SK-N-SH (cell line): Measurements from ENCODE around the gene ACSL6. TPM values are rescaled to one million over a fixed set of nuclear protein-coding genes. Genes with fewer than 3 reads are reported as not detected.

Experiments used
- CTCF ChIA-PET: fragments of 300-600, 350-600 bp; formaldehyde crosslinking; extraction: SDS; loops from one replicate; lab custom pipeline; 2021; lab: Yijun Ruan, JAX
- POLR2A ChIA-PET: fragments of 350-600 bp; sonication (Branson Sonifier 250); formaldehyde crosslinking; extraction: SDS; loops from one replicate; lab custom pipeline; 2020; ENCODE audit warnings: antibody characterized with exemption, inconsistent platforms; lab: Yijun Ruan, JAX
- DNase-seq: peaks from one replicate; pipeline ENCODE4 v3.0.0; 2012
- H2AFZ ChIP-seq: fragments of 200-600 bp; sonication (generic); 2 replicates; pipeline ENCODE4 v1.8.1; 2016; ENCODE audit warnings: antibody characterized with exemption, mild to moderate bottlenecking, low read depth
- H3F3A ChIP-seq: fragments of 200-600 bp; sonication (generic); replicated peaks from 2 replicates; pipeline ENCODE3; 2016; ENCODE audit warnings: antibody characterized with exemption, mild to moderate bottlenecking; ENCODE audit not compliant: insufficient read depth
- H3K27ac ChIP-seq, 2 experiments: fragments of 200-500 bp in 1 of 2; fragments of 200-600 bp in 1 of 2; sonication (Bioruptor generic) in 1 of 2; sonication (generic), shearing (Covaris generic) in 1 of 2; 2 replicates each; pipeline versions ENCODE4 v1.5.1 to v1.6.1; 2014 to 2016; ENCODE audit warnings: low read depth in 2 of 2, inconsistent platforms in 1 of 2, low read length in 1 of 2, mild to moderate bottlenecking in 1 of 2, mixed read lengths in 1 of 2
- H3K27me3 ChIP-seq: fragments of 200-600 bp; sonication (generic), shearing (Covaris generic); 2 replicates; pipeline ENCODE4 v1.6.1; 2016; ENCODE audit warnings: mixed run types; ENCODE audit not compliant: insufficient read depth
- H3K36me3 ChIP-seq, 2 experiments: fragments of 200-500 bp in 1 of 2; fragments of 200-600 bp in 1 of 2; sonication (Bioruptor generic) in 1 of 2; sonication (generic) in 1 of 2; replicated peaks in 1 of 2; 2 replicates each; pipeline versions ENCODE3 to v1.5.1; 2014 to 2016; ENCODE audit warnings: low read length in 1 of 2, mild to moderate bottlenecking in 1 of 2; ENCODE audit not compliant: insufficient read depth in 2 of 2, control insufficient read depth in 1 of 2
- H3K4me1 ChIP-seq, 2 experiments: fragments of 200-500 bp in 1 of 2; fragments of 200-600 bp in 1 of 2; sonication (Bioruptor generic) in 1 of 2; sonication (generic), shearing (Covaris generic) in 1 of 2; 2 replicates each; pipeline versions ENCODE4 v1.5.1 to v1.6.1; 2014 to 2016; ENCODE audit warnings: low read depth in 1 of 2, low read length in 1 of 2, mixed run types in 1 of 2; ENCODE audit not compliant: insufficient read depth in 2 of 2, control insufficient read depth in 1 of 2
- H3K4me2 ChIP-seq: fragments of 200-600 bp; sonication (generic), shearing (Covaris generic); 2 replicates; pipeline ENCODE4 v1.6.1; 2017; ENCODE audit warnings: mixed run types
- H3K4me3 ChIP-seq, 2 experiments: fragments of 200-500 bp in 1 of 2; fragments of 200-600 bp in 1 of 2; sonication (Bioruptor generic) in 1 of 2; sonication (generic), shearing (Covaris generic) in 1 of 2; 2 replicates each; pipeline versions ENCODE4 v1.5.1 to v1.8.1; 2014 to 2016; ENCODE audit warnings: low read depth in 2 of 2, inconsistent platforms in 1 of 2, low read length in 1 of 2, mild to moderate bottlenecking in 1 of 2, mixed read lengths in 1 of 2, moderate library complexity in 1 of 2
- H3K79me2 ChIP-seq: fragments of 200-600 bp; sonication (generic); 2 replicates; pipeline ENCODE4 v1.8.1; 2017; ENCODE audit warnings: mild to moderate bottlenecking; ENCODE audit not compliant: insufficient read depth
- H3K9ac ChIP-seq: fragments of 200-600 bp; sonication (generic); 2 replicates; pipeline ENCODE4 v1.6.1; 2017; ENCODE audit warnings: mixed run types
- H3K9me2 ChIP-seq: fragments of 200-600 bp; sonication (generic); 2 replicates; pipeline ENCODE4 v1.6.1; 2017; ENCODE audit warnings: mixed run types
- H3K9me3 ChIP-seq: fragments of 200-600 bp; sonication (generic); 2 replicates; pipeline ENCODE4 v1.6.1; 2017; ENCODE audit warnings: mixed run types, mild to moderate bottlenecking, moderate library complexity
- H4K20me1 ChIP-seq: fragments of 200-600 bp; sonication (generic); 2 replicates; pipeline ENCODE4 v1.6.1; 2017; ENCODE audit warnings: mild to moderate bottlenecking, mixed run types; ENCODE audit not compliant: insufficient read depth
- FOSL2 ChIP-seq: IDR thresholded peaks from 2 replicates; pipeline ENCODE4 v1.4.0; 2012; ENCODE audit warnings: low read depth, mild to moderate bottlenecking, moderate library complexity, borderline replicate concordance
- GATA2 ChIP-seq: sonication (generic); formaldehyde crosslinking; IDR thresholded peaks from 2 replicates; pipeline ENCODE4 v1.5.0; 2020; ENCODE audit warnings: mild to moderate bottlenecking, missing genetic modification reagents
- JUND ChIP-seq: IDR thresholded peaks from 2 replicates; pipeline ENCODE4 v1.4.0; 2012
- REST ChIP-seq: IDR thresholded peaks from 2 replicates; pipeline ENCODE4 v1.6.1; 2012; ENCODE audit warnings: mild to moderate bottlenecking, low read depth, low read length, moderate library complexity
- RFX5 ChIP-seq: IDR thresholded peaks from 2 replicates; pipeline ENCODE4 v1.6.1; 2012; ENCODE audit warnings: mild to moderate bottlenecking, improper control_type of control experiment, low read length
- RXRA ChIP-seq: IDR thresholded peaks from 2 replicates; pipeline ENCODE4 v1.4.0; 2012; ENCODE audit warnings: low read depth, mild to moderate bottlenecking, borderline replicate concordance
- USF1 ChIP-seq: IDR thresholded peaks from 2 replicates; pipeline ENCODE4 v1.4.0; 2012; ENCODE audit warnings: low read depth, borderline replicate concordance
- YY1 ChIP-seq: IDR thresholded peaks from 2 replicates; pipeline ENCODE4 v1.4.0; 2012; ENCODE audit warnings: low read depth, mild to moderate bottlenecking
- ZBTB33 ChIP-seq: IDR thresholded peaks from 2 replicates; pipeline ENCODE4 v1.4.0; 2012; ENCODE audit warnings: low read depth, borderline replicate concordance
- WGBS: methylation state at CpG from one replicate; pipeline ENCODE4 v1.1.6; 2017; ENCODE audit warnings: low lambda C conversion rate; 5-methylcytosine and 5-hydroxymethylcytosine counted together
- polyA plus RNA-seq, 3 experiments: library from polyadenylated mRNA; depleted of rRNA; stranded (reverse); fragments of >200 nt; gene quantifications; 2 replicates each; pipeline ENCODE4 v1.2.3, GENCODE V29; 2012

The ACSL6 gene
- polyA plus RNA-seq, 1 of the 3 experiments (the other 2 are of a cell fraction), result 0.46 TPM

GRCh38 chr5:131974016-131974415 lies 37.4 kb downstream of the ACSL6 start:
- 8% methylated on average over 1 of the region's 1 CpG for WGBS
- no peak for DNase-seq
- no peaks in the 10 kb centered on the region for H3K79me2 ChIP-seq

GRCh38 chr5:131973089-131973712 lies 38.3 kb downstream of the ACSL6 start:
- POLR2A ChIA-PET, result no interaction called here
- H3F3A ChIP-seq, result no peaks in the 10 kb centered on the region
- WGBS, result 55% methylated on average over 9 of the region's 9 CpGs
- H3K27ac ChIP-seq, result no peak overlapping the region
- no peaks in the 10 kb centered on the region for H4K20me1 ChIP-seq
- CTCF ChIA-PET, result interaction anchor here (1.6 kb wide), 1 partner anchor 34 kb away, joined by 4 read pairs; no protein-coding TSS in a partner anchor
- no peak overlapping the region for H2AFZ ChIP-seq
- H3K4me2 ChIP-seq, result no peak overlapping the region
- H3K9ac ChIP-seq, result no peak overlapping the region
- no peak overlapping the region for H3K4me3 ChIP-seq
- no peak for TF ChIP-seq RXRA
- no peak for TF ChIP-seq RFX5
- no peak for TF ChIP-seq REST
- TF ChIP-seq GATA2, result no peak
- H3K27me3 ChIP-seq, result no peaks in the 10 kb centered on the region
- no peaks in the 10 kb centered on the region for H3K79me2 ChIP-seq
- no peaks in the 10 kb centered on the region for H3K9me2 ChIP-seq
- no peaks in the 10 kb centered on the region for H3K36me3 ChIP-seq
- H3K9me3 ChIP-seq, result no peaks in the 10 kb centered on the region
- no peaks in the 10 kb centered on the region for H3K4me1 ChIP-seq
- DNase-seq, result no peak

More at GRCh38 chr5:131974016-131974415, 37.4 kb downstream of the ACSL6 start:
- H3K4me2 ChIP-seq, result no peak overlapping the region
- H3K36me3 ChIP-seq, result no peaks in the 10 kb centered on the region
- POLR2A ChIA-PET, result no interaction called here
- no peak overlapping the region for H3K27ac ChIP-seq
- no peaks in the 10 kb centered on the region for H4K20me1 ChIP-seq
- H2AFZ ChIP-seq, result no peak overlapping the region
- no peak overlapping the region for H3K4me3 ChIP-seq
- no peak overlapping the region for H3K9ac ChIP-seq
- CTCF ChIA-PET, result no interaction called here
- no peak for TF ChIP-seq USF1
- TF ChIP-seq JUND, result no peak
- TF ChIP-seq FOSL2, result no peak
- no peak for TF ChIP-seq ZBTB33
- TF ChIP-seq YY1, result no peak
- no peaks in the 10 kb centered on the region for H3K9me3 ChIP-seq
- H3F3A ChIP-seq, result no peaks in the 10 kb centered on the region
- no peaks in the 10 kb centered on the region for H3K9me2 ChIP-seq
- no peaks in the 10 kb centered on the region for H3K27me3 ChIP-seq
- no peaks in the 10 kb centered on the region for H3K4me1 ChIP-seq
